Measurements from ENCODE around the gene CDH10. TPM values are rescaled to one million over a fixed set of nuclear protein-coding genes. Genes with fewer than 3 reads are reported as not detected.

The CDH10 gene
- total RNA-seq, 2 donors from 2014 or later, result 0.82 to 1.6 TPM

DNA sequence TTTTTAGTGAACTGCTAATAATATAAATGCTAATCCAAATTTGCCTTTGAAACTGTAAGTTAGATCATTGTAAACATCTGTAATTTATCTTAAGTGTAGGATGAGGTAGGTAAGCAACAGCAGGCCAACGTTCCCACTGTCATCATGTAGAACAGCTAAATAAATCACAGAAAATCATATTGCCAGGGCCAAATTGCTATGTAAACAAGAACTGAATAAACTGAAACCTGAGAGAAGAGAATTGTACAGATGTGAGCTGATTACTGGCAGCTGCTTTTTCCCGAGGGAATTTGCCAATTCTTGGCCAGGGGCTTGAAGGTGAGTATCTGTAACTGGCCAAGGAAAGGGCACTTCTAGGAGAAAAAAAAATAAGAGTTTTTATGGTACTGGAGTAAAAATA lies 97.6 kb downstream of the CDH10 start:
- H3K4me3 ChIP-seq (ENCODE audit: low read length), result no peak overlapping the region
- H3K9ac ChIP-seq (ENCODE audit: extremely low read depth, low read length, poor library complexity, severe bottlenecking), result no peak overlapping the region
- Mint-ChIP-seq H3K4me3 (no peak overlapping the region), H3K27me3 (ENCODE audit: insufficient read depth) (no peaks in the 10 kb centered on the region), H3K4me1 (peaks cover 2% of the 10 kb centered on the region), H3K27ac (no peak overlapping the region), H3K9me3 (no peaks in the 10 kb centered on the region), H3K36me3 (ENCODE audit: low read depth) (no peaks in the 10 kb centered on the region)
- 94 to 100% methylated on average over 1 to 2 of the region's 2 CpGs for WGBS, 2 experiments (ENCODE audit: insufficient coverage in 1 of 2, insufficient read length in 1 of 2)
- H3K27ac ChIP-seq (ENCODE audit: low read depth, low read length), result no peak overlapping the region
- DNase-seq, result no peak
- H3K36me3 ChIP-seq (ENCODE audit: control insufficient read depth, insufficient read depth, low read length), result no peaks in the 10 kb centered on the region
- no peaks in the 10 kb centered on the region for H3K9me3 ChIP-seq (ENCODE audit: control insufficient read depth, low read length)
- TF ChIP-seq, protein P1, sequence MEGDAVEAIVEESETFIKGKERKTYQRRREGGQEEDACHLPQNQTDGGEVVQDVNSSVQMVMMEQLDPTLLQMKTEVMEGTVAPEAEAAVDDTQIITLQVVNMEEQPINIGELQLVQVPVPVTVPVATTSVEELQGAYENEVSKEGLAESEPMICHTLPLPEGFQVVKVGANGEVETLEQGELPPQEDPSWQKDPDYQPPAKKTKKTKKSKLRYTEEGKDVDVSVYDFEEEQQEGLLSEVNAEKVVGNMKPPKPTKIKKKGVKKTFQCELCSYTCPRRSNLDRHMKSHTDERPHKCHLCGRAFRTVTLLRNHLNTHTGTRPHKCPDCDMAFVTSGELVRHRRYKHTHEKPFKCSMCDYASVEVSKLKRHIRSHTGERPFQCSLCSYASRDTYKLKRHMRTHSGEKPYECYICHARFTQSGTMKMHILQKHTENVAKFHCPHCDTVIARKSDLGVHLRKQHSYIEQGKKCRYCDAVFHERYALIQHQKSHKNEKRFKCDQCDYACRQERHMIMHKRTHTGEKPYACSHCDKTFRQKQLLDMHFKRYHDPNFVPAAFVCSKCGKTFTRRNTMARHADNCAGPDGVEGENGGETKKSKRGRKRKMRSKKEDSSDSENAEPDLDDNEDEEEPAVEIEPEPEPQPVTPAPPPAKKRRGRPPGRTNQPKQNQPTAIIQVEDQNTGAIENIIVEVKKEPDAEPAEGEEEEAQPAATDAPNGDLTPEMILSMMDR (conservative IDR thresholded peaks at IDR 0.05), result no peak
- no peaks in the 10 kb centered on the region for H3K4me1 ChIP-seq (ENCODE audit: control insufficient read depth, insufficient read depth, low read length)
- H3K27me3 ChIP-seq (ENCODE audit: control insufficient read depth, insufficient read depth, low read length, poor library complexity, severe bottlenecking), result no peaks in the 10 kb centered on the region

DNA sequence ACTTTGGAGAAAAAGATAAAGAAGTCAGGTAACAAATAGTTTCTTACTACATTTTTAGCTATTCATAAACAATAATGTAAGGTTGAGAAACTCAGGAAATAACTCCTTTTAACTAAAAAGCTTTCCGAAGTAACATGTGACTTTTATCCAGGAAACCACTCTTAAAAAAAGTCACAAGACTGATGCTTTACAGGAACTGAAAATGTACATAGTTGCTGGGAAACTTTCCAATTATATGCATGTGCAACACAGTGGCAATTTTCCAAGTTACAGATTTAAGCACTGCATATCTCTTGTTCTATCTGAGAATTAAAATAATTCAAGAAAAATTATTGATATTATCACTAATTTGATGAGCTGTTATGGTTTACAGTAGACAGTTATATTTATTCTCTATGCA lies 105.2 kb downstream of the CDH10 start:
- H3K36me3 Mint-ChIP-seq (ENCODE audit: low read depth), result no peaks in the 10 kb centered on the region
- H3K9ac ChIP-seq (ENCODE audit: extremely low read depth, low read length, poor library complexity, severe bottlenecking), result no peak overlapping the region
- no peaks in the 10 kb centered on the region for H3K36me3 ChIP-seq (ENCODE audit: control insufficient read depth, insufficient read depth, low read length)
- no peak overlapping the region for H3K27ac ChIP-seq (ENCODE audit: low read depth, low read length)
- H3K9me3 Mint-ChIP-seq, result no peaks in the 10 kb centered on the region
- TF ChIP-seq, protein P1 (conservative IDR thresholded peaks at IDR 0.05), result no peak
- H3K9me3 ChIP-seq (ENCODE audit: control insufficient read depth, low read length), result no peaks in the 10 kb centered on the region
- DNase-seq, result no peak
- H3K4me3 ChIP-seq (ENCODE audit: low read length), result no peak overlapping the region
- H3K4me3 Mint-ChIP-seq, result no peak overlapping the region
- no peaks in the 10 kb centered on the region for H3K27me3 Mint-ChIP-seq (ENCODE audit: insufficient read depth)
- no peaks in the 10 kb centered on the region for H3K4me1 ChIP-seq (ENCODE audit: control insufficient read depth, insufficient read depth, low read length)
- H3K27me3 ChIP-seq (ENCODE audit: control insufficient read depth, insufficient read depth, low read length, poor library complexity, severe bottlenecking), result no peaks in the 10 kb centered on the region
- no peak overlapping the region for H3K27ac Mint-ChIP-seq
- H3K4me1 Mint-ChIP-seq, result peaks cover 4% of the 10 kb centered on the region
- 95 to 100% methylated on average over 1 of the region's 1 CpG for WGBS, 2 experiments (ENCODE audit: insufficient coverage in 1 of 2, insufficient read length in 1 of 2)

DNA sequence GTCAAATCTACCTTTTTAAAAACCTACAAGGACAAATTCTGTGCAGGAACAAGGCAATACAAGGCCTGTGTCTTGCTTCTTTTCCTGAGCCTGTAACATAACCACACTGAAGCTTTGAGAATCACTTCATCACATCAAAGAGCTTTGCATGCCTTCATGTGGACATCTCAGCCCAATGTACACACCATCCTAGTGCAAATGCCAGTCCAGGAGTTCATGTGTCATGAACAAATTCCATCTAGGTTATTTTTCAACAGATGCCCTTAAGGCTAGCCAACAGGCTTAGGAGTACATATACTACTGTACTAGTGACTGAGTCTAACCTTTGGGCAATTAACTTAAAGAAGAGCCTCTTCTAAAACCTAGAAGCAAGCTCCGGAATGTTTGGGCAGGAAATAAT lies 106.4 kb downstream of the CDH10 start:
- Histone ChIP-seq H3K27me3 (ENCODE audit: control insufficient read depth, insufficient read depth, low read length, poor library complexity, severe bottlenecking) (no peaks in the 10 kb centered on the region), H3K27ac (ENCODE audit: low read depth, low read length) (no peak overlapping the region), H3K9me3 (ENCODE audit: control insufficient read depth, low read length) (no peaks in the 10 kb centered on the region), H3K4me1 (ENCODE audit: control insufficient read depth, insufficient read depth, low read length) (no peaks in the 10 kb centered on the region), H3K9ac (ENCODE audit: extremely low read depth, low read length, poor library complexity, severe bottlenecking) (no peak overlapping the region), H3K4me3 (ENCODE audit: low read length) (no peak overlapping the region), H3K36me3 (ENCODE audit: control insufficient read depth, insufficient read depth, low read length) (no peaks in the 10 kb centered on the region)
- Mint-ChIP-seq H3K27me3 (ENCODE audit: insufficient read depth) (no peaks in the 10 kb centered on the region), H3K9me3 (no peaks in the 10 kb centered on the region), H3K36me3 (ENCODE audit: low read depth) (no peaks in the 10 kb centered on the region), H3K27ac (no peak overlapping the region), H3K4me3 (no peak overlapping the region), H3K4me1 (peaks cover 4% of the 10 kb centered on the region)
- no peak for DNase-seq
- WGBS, 2 experiments (ENCODE audit: insufficient coverage in 1 of 2, insufficient read length in 1 of 2), result 89 to 100% methylated on average over 1 of the region's 1 CpG
- TF ChIP-seq, protein P1 (conservative IDR thresholded peaks at IDR 0.05), result no peak
